Stimulated activated CD8-positive, alpha-beta memory T cell treated with anti-CD3 and anti-CD28 coated beads, Interleukin-15, amount 100 ng/mL, for 24 hours (primary cell): ENCODE measurements around the gene TTC4.

Experiments
- DNase-seq: peaks from one replicate; pipeline ENCODE4 v3.0.0-alpha.2; 2020; ENCODE audit warnings: low read depth

Gene TTC4

DNA sequence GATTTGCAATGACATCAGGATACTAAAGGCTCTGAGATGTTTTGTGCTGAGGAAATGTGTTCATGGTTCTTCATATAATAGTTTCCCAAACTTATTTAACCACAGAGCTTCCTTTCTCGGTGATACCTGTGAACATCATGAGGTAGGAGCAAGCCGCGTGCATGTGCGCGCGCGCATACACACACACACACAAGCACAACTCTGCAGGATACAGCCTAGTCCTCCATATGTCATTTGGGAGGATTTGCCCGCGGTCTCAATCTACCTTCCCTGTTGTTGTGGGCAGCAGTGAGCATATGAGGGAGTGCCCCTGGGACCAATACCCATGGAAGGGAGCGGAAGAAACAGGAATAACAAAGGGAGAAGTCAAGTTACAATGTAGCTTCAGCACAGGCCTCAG lies 12.2 kb upstream of the TTC4 start:
- DNase-seq = no peak

DNA sequence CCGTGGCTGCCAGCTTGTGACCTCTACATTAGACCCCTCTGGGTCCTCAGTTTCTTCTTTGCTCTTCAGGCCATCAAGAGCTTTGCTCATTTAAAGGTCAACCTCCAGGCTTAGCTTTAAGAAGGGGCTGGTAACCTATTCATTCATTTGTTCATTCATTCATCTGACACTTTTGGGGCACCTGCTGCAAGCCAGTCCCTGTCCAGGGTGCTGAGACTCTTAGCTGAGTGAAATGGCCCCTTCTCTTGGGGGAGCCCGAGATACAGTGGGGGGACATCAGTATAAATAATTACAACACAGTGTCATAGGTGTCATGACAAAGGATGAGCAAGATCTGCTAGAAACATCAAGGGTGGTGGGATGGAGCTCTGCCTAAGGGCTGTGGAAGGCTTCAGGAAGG lies 10.5 kb upstream of the TTC4 start:
- DNase-seq = no peak

DNA sequence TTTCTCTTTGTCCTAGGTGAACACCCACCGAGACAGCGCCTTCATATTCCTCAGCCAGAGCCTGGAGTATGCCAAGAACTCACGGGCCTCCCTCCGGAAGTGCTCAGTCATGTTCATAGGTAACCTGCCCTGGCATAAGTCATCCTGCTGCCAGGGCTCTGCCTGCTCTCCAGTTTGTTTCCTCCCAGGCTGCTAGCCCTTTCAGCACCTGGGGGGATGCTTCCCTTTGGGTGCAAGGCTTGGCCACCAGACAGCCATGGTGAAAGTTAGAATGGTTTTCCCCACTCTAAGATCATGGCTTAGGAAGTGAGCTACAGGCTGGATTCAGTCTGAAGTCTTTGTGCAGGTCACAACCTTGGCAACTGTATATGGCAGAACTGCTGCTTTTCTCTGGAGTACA lies 9.2 kb upstream of the TTC4 start:
- no peak for DNase-seq

DNA sequence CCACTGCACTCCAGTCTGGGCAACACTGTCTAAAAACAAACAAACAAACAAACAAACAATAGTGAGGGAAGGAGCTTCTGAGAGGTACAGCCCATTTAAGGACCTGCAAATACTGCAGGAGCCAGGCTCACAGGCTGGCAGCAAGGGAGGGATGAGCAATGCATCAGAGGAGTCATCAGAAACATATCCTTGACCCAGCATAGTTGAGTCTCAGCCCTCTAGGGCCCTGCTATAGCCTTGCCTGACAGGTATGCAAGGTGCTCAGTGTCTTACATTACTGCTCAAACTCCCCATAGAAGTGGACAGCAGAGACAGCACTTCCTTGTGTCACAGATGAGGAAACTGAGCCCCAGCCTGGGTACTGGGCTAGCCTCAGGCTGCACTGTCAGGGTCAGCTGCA lies 7.3 kb upstream of the TTC4 start:
- DNase-seq = no peak

DNA sequence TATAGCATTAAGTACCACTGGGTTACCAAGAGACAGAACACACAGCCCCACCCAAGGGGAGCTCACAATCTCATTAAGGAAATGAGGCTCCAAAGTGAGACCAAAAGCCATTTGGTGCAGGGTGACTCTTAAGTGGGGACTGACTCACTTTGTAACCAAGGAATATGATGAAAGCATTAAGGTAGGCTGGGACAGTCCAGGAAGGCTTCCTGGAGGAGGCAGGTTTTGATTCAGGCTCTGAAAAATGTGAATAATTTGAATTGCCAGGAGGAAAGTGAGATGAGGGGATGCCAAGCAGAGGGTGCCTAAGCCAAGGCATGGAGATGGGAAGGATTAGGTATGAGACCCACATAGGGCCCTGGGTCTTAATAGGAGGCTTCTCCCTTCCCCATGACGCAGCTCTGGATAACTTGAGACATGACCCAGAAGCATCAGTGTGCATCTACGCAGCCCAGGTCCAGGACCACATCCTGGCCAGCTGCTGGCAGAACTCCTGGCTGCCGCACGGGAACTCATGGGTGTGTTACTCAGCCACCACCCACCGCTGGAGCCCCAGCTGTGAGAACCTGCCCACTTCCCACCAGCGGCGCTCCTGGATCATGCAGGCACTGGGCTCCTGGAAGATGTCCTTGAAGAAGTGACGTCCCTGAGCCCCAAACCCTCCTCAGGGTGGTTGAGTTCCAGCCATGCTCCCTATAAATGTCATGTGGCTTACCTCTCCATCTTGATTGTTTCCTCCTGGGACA lies 5.9 kb upstream of the TTC4 start:
- no peak for DNase-seq

DNA sequence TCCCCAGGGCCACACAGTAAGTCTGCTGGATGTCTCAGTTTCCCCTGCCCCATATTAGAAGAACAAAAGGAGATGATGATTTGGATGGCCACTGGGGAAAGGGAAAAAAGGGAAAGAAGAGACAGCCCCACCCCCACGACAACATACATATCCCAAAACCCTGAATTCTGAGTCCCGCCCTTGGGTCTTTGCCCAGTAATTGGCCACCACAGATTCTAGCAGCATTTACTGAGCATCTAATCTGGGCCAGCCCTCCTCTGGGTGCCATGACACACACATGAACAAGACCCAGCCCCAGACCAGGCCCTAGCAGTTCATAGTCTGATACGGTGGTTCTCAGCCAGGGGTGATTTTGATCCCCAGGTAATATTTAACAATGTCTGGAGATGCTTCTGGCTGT lies 5.2 kb upstream of the TTC4 start:
- no peak for DNase-seq

DNA sequence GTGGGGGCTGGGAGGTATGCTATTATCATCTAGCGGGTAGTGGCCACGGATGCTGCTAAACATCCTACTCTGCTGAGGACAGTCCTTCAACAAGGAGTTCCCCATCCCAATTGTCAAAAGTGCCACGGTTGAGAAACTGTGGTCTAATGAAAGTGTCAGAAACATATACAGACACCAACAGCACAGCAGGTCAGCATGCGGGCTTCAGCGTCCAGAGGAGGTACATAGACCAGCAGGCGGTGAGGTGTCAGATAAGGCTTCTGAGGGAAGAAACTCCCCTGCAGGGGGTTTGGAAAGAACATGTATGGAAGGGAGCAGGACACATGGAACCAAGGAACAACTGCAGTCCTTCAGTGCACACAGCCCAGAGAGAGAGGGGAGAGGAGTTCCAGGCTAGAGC lies 4.8 kb upstream of the TTC4 start:
- no peak for DNase-seq

DNA sequence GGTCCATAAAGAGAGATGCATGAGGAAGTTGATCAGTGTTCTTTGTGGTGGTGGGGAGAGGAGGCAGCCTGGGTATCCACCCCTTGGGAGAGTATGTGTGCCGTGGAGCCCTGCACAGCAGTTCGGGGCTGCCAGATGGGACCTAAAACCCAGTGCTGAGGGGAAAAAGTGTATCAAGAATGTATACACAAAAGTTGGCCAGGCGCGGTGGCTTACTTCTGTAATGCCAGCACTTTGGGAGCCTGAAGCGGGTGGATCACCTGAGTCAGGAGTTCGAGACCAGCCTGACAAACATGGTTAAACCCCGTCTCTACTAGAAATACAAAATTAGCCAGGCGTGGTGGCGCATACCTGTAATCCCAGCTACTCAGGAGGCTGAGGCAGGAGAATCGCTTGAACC lies 4.1 kb upstream of the TTC4 start:
- DNase-seq = no peak

DNA sequence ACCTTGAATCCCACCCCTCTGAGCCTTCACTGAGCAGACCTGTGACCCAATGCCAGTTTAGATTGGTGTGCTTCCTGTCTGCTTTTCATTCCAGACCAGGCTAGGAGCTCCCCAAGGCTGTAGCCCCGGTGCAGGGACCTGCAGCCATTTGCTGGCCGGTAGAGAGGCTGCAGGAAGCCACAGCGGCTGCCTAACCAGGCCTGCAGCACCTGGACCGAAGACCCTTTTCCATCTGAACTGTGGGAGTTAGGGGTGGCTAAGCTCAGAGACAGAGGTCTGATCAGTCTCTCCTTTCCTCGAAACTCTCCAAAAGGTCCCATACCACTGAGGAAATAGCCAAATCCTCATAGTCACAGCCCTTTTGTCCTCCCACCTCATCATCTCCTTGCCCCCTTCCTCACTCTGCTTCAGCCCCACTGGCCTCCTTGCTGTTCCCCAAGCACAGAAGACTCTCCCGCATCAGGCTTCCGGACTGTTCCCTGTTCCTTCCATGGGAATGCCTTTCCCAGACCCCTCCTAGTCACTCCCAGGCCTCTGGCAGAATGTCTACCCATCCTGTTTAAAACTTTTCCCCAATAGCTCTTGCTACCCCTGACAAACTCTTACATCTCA lies 674 bp upstream of the TTC4 start:
- DNase-seq = no peak

DNA sequence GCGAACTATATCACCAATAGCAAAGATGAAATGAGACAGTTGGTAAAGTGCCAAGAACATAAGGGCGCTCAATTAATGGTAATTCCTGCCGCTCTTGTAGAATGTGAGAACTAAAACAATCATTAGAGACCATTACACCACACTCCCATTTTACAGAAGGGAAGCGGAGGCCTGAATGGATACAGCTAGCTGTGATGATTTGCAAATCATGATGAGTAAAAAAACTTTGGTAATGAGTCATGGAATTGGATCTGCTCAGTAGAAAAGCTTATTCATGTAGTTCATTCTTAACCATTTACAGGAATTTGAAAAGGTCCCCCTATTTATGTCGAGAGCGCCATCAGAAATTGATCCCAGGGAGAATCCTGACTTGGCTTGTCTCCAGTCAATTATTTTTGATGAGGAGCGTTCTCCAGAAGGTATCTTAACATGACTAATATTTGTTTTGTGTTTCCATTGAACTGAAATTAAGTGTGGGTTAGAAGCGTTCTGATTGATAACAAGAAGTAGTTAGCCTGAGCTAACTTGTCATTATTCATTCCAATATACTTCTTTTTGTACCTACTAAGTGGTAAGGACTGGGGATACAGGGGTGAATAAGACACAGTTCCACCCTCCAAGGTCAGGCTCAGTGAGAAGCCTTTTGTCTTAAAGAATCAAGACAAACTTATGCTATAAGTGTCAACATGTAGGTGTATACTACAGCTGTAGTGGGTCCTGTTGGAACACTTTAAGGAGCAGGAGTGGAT lies 812 bp downstream of the TTC4 start:
- DNase-seq = no peak

DNA sequence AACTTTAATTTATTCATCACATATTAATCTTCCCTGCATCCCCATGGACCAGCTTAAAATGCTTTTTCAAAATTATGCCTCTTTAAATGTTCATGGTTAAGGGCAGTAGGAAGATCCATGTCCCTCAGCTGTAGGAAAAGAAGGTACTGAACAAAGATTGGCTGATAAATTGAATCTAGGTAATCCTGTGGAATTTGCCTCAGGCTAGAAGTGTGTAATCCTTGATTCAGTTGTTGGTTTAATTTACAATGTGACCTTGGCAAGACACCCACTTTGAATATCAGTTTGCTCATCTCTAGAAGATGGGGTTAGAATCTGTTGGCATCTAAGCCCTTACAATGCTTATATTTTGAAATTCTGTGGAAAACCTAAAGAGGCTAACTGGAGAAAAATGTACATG lies 6.1 kb downstream of the TTC4 start:
- DNase-seq = no peak

DNA sequence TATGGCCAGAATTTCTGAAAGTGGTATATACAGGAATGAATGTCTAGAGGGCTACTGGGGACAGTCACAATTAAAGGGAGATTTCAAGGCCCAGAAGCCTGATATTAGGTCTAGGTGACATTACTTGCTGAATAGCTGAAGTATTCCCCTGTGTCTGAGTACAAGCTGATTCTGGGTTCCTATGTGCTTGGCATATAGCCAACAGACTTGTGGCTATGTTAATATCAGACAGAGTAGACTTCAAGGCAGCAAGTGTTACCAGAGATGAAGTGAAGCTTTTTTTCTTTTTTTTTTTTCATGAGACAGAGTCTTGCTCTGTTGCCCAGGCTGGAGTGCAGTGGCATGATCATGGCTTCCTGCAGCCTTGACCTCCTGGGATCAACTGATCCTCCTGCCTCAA lies 8.3 kb downstream of the TTC4 start:
- DNase-seq = no peak

DNA sequence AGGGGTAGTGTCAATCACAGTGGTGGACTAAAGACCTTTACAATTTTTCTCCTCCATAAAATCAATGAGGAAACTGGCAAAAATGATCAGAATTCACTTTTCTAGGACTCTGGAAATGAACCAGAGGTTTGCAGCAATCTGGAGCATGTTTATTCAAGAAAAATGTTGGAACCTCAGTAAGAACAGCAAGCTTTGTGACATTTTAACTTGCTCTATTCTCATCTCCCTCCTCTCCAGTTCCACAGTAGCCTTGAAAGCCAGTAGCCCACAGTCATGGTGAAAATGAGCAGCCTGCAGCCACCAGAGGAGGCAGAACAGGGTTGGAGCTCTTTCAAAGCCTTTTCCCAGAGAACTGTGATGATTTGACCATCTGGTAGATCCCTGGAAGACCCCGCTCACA lies 9.1 kb downstream of the TTC4 start:
- DNase-seq = no peak

DNA sequence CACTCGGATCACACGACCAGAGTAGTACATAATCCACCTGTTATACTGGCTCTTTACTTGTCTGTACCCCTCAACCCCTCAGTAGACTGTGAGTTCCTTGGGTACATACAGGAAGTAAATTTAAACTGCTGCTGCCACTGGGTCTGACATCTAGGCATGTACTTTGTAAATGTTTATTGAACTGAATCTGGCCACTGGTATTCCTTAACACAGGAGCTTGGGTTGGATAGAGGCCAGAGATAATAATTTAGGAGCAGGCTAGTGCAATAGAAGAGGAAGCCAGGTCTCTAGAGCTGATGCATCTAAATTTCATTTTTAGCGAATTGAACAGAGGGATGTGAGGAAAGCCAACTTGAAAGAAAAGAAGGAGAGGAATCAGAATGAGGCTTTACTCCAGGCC lies 12.4 kb downstream of the TTC4 start:
- DNase-seq = no peak

DNA sequence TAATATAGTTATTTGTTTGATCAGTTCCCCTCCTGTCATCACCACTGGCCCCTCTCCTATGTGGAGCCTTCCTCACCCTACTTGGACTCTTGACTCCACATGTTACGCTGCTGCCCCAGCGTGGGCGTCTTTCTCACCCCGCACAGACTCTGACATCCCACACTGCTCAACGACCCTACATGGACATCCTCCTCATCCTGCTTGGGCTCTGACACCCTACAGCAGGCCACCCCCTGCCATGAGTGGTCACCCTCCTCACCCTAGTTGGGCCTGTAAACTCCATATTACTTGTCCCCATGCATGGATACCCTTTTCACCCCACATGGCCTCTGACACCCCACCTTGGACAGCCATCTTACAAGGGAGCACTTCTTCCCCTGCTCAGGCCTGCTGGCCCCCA lies 21.0 kb downstream of the TTC4 start:
- no peak for DNase-seq

DNA sequence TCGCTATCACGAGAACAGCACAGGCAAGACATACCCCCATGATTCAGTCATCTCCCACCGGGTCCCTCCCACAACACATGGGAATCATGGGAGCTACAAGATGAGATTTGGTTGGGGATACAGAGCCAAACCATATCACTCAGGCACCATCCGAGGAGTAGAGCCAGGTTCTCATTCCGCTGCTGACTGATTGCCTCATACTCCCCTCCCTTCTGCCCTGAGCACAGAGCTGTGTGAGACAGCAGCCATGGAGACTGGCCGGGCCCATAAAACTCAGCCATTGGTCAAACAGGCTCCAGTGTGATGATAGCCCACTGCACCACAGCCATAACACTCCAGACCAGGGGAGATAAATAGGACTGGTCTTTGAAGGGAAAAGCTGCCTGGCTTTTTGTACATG lies 22.6 kb downstream of the TTC4 start:
- DNase-seq = no peak

DNA sequence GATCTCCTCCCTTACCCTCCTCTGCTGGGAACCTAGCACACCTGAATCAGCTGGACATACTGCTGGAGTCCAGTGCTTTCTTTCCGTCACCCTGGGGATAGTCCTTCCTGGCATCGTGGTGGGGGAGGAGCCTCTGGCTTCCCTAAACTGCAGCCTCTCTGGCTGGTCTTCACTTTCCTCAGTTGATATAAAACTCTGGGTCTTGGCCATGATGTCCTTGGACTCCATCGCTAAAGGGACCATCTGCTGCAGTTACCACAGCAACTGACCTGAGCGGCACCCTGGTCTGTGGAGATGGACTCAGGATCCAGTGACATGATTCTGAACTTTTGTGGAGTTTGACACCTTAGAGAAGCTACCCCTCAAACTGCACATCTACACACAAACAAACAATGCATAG lies 25.9 kb downstream of the TTC4 start:
- DNase-seq = no peak

DNA sequence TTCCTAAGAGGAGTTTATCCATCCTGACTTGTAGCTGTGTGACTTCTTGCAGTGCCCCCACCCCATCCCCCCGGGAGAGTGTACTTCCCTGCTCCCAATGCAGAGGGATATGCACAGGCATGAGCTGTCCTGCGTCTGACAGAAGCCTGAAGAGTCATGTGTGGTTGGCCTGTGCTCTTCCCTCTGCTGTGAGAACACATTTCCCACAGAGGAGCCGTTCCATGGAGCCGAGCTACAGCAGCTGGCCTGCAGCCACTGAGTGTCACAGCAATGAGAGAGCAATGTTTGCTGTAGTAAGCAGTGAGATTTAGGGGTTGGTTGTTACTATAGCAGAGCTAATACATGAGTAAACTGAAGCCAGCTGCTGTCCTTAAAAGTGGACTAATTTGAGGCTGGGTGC lies 26.6 kb downstream of the TTC4 start:
- DNase-seq = no peak

DNA sequence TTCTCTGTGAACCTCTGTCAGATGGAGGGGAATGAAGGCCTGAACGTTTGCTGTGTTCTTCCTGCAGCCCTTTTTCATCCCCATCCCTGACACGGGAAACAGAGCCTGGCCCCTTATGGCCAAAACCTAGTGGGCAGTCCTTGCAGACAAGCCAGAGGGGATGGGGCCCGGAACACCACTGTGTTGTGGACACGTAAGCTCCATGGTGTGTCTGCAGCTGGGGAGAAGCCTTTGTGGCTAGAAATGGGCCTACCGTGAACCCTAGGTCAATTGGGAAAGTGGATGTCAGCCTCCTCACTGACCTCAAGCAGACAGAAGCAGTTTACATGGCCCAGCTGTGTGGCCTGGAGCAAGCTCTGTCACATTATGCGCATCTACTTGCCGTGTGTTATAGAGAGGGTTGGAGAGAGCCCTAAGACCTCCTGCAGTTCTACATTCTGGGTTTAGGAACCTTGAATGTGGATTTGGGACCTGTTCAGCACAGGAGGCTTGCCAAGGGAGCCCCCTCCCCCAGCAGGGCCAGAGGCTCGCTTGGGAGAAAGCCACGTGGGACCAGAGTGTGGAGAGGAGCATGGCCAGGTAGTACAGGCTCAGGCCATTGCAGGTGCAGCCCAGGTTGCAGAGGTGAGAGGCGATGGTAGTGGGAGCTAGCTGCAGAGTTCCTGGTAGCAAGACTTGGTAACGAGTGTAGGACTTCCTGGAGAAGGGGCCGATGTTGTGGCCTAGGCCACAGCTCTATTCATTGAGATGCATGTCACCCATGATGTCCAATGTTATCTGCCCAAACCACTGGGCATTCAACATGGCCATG lies 28.0 kb downstream of the TTC4 start:
- DNase-seq = no peak

DNA sequence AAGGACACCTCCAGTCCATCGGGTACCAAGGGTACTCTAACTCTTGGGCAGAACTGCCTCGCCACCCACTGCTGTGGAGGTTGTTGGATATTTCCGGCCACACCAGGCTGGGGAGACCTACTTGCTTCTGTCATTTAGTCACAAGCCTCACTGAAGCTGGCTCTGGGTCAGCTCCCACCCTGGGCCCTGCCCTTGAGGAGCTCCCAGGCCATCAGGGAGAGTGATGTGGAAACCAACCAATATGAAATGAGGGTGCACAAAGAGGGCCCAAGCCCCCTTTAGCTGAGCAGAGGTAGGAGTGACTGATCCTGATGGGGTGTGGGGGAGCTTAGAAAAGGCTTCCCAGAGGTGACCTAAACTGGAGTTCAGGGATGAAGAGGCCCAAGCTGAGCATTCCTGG lies 29.0 kb downstream of the TTC4 start:
- DNase-seq = no peak

DNA sequence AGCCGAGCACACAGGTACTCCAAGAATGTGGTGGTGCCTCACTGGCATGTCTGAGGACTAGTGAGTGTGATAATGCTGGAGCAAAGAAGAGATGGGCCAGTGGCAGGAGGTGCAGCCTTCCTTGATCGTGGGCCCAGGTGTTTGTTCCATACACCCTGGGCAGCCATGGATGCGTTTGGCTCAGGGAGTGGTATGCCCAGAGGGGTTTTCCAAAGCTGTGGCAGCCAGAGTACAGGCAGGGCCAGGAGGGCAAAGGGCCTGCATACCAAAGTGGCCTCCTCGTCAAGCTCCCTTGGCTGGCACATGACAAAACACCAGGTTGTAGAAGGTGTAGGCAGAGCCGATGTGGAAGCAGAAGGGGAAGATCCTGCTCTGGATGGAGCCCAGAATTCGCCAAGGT lies 29.6 kb downstream of the TTC4 start:
- DNase-seq = no peak

DNA sequence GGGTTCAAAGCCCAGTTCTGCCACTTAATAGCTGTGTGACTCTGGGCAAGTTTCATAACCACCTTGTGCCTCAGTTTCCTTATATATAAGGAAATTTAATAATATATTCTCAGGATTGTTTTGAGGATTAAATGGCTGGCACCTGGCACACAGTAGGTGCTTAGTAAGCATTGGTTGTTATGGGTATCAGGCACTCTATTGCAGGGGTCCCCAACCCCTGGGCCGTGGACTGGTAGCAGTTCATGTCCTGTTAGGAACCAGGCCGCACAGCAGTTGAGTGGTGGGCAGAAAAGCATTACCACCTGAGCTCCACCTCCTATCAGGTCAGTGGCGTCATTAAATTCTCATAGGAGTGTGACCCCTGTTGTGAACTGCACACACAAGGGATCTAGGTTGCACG lies 30.2 kb downstream of the TTC4 start:
- DNase-seq = no peak
